HG03159 (cell line): ENCODE measurements around the gene ORAI2.

ENCODE experiments used
- ATAC-seq: cut with Tn5 transposase; IDR thresholded peaks from one replicate; pipeline ENCODE4 v1.9.1; 2021; ENCODE audit warnings: mild to moderate bottlenecking, moderate library complexity; ENCODE audit not compliant: unreplicated experiment

ORAI2 gene

DNA sequence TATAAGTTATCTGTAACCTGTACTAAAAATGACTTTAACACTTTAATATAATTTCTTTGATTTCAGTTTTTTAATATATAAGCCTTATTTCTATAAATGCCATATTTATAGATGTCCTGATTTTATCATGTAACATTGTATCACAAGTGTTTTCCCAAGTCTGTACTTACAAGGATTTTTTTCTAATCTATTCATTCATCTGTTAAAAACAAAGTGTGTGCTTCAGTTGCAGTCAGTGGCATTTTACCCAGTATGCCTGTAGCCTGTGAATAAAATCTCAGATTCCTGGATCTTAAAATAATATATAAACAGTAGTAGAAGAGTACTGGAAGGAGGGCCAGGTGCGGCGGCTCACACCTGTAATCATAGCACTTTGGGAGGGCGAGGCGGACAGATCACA lies 19.8 kb upstream of the ORAI2 start:
- no peak for ATAC-seq

DNA sequence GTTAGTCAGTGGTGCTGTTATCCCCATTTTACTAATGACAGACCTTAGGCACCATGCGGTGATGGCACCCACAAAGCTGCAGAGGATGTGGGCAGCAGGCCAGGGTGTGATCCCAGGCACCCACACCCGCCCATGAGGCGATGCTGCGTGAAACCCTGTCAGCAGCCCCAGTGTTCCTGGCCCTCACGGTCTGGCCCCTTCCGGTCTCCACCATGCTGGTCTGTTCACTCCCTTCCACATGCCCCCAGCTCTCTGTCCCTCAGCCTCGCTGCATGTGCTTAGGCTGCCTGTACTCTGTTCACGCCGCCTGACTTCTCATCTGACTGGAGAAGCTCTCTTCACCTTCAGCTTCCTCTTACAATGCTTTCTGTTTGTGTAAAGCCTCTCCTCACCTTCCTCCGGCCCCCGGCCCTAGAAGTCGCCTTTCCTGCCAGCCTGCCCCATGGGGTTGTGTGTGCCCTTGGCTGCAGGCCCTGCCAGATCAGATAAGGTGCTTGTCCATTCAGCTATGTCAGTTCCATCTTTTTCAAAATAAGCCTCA lies 17.6 kb upstream of the ORAI2 start:
- ATAC-seq: no peak

DNA sequence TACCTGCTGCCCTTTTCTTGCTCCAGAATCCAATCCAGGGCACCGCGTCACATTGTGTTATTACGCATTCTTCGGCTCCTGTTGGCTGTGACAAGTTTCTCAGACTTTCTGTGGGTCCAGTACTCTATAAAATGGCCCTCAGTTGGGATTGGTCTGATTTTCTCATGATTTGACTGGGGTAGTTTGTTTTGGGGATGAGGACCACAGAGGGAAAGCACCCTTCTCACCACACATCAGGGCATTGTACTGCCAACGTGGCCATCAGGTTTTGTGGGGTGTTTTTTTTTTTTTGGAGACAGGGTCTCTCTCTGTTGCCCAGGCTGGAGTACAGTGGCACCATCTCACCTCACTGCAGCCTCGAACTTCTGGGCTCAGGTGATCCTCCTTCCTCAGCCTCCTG lies 17.0 kb upstream of the ORAI2 start:
- ATAC-seq: no peak

DNA sequence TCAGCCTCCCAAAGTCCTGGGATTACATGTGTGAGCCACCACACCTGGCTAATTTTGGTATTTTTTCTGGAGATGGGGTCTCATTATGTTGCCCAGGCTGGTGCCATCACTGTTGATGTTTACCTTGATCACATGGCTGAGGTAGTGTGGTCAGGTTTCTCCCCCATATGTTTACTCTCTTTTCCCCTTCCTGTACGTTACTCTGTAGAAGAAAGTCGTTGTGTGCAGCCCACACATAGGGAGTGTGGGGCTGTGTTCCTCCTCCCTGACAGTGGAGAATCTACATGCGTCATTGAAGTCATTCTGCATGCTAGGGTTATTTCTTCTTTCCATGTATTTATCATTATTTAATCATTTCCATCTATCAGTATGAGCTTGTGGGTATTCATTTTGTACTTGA lies 16.3 kb upstream of the ORAI2 start:
- ATAC-seq: no peak

DNA sequence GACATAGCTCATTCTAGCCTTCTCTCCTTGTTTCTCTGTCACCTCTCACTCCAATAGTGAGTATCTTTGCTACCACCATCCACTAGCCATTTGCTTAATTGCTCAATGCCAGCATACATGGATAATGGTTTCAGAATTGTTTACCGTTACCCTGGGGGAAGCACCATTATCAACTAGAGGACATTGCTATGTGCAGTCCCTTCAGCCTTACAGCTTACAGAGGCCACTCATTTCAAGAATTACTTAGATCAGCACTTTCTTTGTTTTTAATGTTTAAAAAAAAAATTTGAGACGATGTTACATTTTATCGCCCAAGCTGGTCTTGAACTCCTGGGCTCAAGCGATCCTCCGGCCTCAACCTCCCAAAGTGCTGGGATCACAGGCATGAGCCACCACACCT lies 14.8 kb upstream of the ORAI2 start:
- ATAC-seq: no peak

DNA sequence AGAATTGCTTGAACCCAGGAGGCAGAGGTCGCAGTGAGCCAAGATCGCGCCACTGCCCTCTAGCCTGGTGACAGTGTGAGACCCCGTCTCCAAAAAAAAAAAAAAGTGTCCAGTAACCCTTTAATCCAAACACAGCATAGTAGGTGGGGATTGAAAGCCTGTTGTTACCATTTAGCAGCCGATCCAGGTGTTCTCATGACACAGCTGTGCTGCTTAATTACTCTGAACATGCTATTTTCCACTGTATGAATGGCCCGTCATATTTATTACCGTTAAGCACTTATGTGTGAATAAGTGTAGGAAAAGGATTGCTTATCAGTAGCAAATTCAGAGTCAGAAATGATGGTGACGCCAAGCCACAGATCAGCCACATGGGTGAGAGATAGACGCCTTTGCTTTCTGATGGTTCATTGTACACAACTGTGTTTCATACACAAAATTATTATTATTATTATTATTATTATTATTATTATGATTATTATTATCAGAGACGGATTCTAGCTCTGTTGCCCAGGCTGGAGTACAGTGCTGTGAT lies 11.6 kb upstream of the ORAI2 start:
- ATAC-seq: no peak

DNA sequence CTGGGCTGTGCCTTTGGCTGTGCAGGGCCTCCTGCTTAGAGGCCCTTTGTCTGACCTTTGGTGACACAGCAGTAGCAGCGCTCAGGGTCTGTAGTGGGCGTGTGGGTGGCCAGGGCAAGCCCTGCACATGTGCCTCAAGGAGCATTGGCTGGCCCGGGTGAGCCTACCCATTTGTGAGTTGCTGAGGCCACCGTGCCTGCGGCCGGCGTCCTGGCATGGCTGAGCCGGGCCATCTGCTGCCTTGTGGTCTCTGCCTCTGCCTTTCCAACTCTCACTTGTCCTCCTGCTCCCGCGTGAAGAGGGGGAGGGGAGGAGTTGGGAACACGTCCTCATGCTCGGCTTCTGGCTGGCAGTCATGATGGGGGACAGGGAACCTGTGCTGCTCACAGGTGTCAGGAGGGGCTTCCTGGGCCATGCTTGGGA lies 9.2 kb upstream of the ORAI2 start:
- no peak for ATAC-seq

DNA sequence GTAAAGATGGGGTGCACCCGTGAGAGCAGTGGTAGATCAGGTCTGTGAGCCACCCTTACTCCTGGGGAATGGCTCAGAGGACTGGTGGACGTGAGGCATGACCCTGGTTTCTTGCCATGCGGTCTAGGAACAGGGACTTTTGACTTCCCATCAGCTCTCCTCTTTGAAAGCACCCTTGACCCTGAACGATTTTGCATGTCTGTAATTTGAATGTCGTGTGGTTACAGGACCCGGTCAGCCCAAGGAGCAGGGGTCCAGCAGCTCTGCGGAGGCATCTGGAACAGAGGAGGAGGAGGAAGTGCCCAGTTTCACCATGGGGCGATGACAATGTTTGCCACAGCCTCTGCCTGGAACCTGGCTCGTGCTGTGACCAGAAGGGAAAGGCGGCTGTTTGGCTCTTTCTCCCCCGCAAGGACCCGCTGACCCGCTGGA lies 8.6 kb upstream of the ORAI2 start:
- ATAC-seq: no peak

DNA sequence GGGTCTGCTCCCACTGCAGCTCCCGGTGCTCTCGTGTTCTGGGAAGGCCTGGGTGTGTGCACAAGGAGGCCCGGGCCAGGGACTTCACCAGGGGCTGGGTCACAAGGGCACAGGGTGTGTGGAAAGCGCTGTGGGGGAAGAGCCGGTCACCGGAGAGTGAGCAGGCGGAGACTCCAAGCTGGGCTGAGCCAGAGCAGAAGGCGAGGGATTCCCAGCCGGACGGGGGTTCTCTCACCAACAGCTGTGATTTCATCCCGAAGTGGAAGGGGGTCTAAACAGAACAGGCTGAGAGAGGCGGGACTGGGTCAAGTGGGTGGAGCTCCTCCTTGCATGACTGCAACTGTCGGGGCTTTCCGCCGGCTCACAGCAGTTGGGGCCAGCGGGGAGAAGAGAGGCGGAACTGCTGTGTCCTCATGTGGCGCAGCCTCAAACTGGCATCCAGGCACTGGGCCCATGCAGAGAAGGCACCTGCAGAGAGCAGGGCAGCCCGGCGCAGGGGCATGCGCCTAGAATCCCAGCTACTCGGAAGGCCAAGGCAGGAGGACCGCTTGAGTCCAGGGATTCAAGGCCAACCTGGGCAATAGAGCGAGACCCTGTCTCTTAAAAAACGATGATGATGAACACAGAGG lies 7.6 kb upstream of the ORAI2 start:
- peak; percentile 62 for ATAC-seq

DNA sequence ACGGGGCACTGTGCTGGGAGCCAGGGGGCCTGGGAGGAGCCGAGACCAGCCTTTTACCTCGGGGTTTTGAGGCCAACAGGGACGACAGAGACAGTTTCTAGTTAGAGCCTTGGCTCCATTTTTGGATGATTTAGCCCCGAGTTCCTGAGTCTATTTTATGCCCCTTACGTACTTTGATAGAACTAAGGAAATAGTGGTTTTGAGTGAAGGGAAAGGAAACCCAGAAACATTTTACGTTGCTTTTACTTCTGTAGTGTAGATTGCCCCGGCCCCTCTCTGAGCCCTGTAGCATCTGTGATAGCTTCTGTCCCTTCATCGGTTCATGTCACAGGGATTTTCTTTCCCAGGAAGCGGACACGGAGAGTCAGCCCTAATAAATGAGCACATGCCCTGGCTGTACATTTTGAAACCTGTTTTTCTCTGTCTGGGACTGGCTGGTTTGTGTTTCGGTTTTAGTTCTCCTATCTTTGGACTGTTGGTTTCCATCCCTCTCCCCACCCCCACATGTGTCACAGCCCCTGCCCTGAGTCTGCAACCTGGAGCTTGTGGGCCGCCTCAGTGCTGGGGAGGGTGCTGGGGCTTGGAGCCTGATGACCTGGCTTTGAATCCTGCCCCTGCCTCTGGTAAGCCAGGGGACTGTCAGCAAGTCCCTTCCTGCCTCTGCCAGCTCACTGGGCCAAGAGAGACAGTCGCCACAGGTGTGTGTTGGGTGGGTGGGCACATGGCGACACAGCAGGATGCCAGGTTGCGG lies 6.9 kb upstream of the ORAI2 start:
- ATAC-seq: peak; percentile 51

DNA sequence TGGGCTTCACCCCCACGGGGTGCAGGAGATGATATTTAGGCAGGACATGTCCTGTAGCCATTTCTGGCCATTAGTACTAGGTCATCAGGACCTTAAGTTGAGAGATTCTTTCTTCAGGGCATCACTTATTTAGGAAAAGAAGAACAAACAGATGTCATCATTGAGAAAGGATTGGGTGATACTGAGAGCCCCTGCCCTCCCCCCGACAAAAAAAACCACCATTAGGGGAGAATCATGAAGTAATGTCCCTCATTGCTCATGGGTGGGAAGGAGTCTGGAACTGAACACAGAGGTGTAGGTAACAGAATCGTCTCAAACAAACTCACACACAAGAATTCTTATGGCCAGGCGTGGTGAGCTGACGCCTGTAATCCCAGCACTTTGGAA lies 6.4 kb upstream of the ORAI2 start:
- no peak for ATAC-seq

DNA sequence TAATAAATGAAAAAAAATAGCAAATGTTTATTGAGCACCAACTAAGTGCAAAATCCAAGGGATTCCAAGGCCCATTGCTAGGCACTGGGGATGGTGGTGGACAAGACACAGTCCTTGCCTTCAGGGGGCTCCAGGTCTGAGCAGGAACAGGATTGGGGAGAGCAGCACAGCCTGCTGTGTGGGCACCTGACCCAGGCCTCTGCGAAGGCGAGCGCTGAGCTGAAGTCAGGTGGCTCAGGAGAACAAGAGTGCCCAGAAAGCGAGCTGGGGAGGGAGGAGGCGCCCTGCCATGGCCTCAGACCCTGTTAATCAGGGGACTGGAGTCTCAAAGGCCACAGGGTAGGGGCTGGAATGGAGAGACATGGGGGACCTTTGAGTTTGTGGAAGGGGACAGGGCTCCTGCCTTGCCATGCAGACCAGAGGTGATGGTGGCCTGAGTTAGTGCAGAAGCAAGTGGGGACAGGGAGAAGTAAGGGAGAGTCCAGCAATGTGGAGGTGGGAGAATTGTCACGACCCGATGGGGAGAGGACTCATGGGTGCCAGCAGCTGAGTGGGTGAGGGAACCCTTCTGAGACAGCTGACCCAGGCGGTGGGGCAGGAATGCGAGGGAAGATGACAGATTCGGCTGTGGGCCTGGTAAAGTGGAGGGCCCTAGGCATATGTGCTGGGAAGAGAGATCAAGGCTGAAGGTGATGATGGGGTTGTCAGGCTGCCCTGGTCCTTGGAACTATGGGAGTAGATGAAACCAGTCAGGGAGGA lies 4.1 kb upstream of the ORAI2 start:
- no peak for ATAC-seq

DNA sequence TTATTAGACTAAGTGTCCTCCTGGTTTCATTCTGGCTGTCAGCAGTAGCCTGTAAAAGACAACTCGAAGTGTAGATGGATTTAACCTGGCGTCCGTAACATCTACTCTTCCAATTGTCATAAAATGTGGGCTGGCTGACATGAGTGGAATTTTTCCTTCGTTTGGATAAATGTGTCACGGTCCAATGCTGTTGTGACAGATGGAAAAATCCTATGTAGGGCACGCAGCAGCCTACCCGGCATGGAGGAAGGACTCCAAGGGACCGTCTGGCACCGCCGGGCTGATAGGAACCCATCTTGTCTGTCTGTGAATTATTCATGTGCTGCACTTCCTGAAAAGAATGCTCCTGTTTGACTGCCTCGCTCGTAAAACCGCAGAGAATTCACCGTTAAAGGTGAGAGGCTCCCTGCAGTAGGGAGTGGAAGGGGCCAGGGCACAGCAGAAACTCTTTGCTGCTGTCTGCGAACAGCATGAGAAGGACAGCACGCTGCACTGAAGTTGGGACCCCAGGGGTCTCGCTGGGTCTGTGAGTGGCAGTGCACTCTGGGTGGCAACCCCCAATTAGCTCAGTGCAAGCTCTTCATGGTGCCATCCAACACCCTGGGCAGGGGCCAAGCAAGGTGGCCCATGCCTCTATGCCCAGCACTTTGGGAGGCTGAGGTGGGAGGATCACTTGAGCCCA lies 1.6 kb upstream of the ORAI2 start:
- ATAC-seq: peak; percentile 28

DNA sequence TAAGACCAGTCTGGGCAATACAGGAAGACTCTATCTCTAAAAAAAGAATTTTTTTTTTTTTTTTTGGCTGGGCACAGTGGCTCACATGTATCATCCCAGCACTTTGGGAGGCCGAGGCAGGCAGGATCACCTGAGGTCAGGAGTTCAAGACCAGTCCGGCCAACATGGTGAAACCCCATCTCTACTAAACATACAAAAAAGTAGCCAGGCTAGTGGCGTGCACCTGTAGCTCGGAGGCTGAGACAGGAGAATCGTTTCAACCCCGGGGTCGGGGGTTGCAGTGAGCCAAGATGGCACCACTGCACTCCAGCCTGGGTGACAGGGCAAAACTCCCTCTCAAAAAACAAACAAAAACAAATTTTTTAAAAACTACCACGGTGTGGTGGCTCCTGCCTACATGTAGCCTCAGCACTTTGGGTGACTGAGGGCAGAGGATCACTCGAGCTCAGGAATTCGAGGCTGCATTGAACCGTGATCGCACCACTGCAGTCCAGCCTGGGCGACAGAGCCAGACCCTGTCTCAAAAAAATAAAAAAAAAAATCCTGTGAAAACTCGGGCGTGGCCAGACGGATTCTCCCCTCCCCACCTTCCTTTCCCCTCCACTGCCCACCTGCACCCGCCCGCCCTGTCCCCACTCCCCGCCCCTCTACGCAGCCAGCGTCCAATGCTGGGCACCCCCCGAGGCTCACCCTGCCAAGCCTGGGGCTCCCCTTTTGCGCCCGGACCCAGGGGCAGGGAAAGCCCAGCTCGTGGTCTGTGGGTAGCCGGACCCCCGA lies 745 bp upstream of the ORAI2 start:
- ATAC-seq: peak; percentile 27

DNA sequence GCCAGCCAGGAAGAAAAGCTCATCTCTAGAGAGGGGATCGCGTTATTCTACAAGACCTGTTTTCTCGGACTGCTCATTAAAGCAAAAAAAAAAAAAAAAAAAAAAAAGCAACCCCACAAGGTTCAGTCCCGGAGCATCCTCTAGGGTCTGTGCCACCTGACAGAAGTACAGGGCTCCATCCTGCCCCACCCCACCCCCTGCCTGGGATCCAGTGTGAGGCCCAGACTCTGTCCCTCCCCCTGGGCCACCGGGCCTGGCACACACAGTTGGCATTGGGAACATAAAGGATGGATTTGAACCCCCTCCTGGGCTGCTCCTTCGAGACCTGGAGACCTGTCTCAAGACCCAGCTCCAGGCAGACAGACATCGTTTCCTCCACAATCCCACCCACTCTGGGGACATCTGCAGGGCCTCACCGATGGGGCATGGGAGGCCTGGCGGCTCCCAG lies 688 bp downstream of the ORAI2 start:
- ATAC-seq: peak; percentile 12

DNA sequence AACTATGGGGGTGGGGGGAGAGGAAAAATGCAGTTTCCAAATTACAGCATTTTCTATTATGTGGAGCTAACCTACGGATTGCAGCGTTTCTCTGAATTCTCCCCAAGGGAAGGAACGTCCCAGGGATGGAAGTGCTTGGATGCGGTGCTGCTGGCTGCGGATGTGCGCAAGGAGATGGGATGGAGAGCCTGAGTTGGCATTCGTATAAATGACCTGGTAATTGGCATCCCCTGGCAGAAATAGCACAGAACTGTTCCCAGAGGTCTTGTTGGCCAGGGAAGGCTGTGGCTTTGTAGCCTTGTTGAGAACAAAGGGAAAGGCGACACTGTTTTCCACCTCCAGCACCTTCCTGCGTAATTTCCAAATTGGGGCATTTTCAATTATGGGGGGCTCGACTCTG lies 2.7 kb downstream of the ORAI2 start:
- no peak for ATAC-seq

DNA sequence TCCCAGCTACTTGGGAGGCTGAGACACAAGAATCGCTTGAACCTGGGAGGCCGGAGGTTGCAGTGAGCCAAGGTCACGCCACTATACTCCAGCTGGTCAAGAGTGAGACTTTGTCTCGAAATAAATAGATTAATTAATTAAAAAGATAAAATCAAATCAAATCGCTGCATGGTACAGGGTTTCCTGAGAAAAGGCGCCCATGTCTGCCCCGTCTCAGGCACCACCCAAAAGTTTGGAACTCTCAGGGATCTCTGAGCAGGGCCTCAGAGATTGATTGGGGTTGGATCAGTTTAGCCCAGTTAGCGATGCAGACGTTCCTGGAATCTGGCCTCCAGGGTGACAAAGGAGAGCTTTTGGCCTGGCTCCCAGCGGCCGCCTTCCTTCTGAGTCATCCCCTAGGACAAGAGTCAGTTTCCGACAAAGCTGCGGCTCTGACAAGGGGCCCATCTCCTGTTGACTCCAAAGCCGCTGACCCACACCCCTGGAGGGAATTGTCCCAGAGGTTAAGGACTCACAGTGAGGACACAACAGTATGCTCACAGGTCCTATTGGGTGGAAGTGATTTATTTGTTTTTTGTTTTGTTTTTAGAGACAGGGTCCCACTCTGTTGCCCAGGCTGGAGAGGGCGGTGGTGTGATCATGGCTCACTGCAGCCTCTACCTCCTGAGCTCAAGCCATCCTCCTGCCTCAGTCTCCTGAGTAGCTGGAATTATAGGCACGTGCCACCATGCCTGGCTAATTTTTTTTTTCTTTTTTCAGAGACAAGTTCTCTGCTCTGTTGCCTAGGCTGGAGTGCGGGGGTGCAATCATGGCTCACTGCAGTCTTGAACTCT lies 6.8 kb downstream of the ORAI2 start:
- ATAC-seq: no peak

DNA sequence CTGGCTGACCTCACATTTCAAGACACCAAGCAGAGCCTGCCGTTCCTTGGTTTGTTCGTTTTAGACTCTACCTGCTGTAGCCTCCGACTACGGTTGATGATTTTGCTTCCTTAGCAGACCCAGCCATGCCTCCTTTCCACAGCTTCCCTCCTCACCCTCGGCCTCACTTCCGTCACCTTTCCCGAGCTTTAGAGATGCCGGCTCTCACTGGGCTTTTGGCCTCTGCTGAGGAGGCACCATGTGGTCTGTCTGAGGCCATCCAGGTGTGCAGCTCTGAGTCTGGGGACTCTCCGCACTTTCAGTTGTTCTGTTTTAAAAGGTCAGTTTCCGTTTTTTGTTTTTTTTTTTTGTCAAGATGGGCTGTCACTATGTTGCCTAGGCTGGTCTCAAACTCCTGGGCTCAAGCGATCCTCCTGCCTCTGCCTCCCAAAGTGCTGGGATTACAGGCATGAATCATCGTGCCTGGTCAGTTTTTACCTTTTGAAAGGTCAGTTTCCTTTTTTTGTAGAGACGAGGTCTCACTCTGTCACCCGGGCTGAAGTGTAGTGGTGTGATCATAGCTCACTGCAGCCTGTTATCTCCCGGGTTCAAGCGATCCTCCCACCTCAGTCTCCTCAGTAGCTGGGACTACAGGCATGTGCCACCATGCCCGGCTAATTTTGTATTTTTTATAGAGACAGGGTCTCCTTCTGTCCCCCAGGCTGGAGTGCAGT lies 11.7 kb downstream of the ORAI2 start:
- peak; percentile 52 for ATAC-seq

DNA sequence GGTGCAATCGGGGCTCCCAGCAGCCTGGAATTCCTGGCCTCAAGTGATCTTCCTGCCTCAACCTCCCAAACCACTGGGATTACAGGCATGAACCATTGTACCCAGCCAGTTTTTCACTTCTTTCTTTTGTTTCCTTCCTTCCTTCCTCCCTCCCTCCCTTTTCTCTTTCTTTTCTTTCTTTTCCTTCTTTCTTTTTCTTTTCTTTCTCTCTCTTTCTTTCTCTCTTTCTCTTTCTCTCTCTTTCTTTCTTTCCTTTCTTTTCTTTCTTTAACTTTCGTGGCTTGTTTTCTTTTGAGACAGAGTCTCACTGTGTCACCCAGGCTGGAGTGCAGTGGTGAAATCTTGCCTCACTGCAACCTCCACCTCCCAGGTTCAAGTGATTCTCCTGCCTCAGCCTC lies 12.3 kb downstream of the ORAI2 start:
- ATAC-seq: no peak
